HG03565 (cell line): ENCODE results near the gene PAAF1.
"Not testable (repeated sequence)": the region's sequence is repeated elsewhere in the genome, so short reads cannot be mapped to it uniquely, and the experiment has no call there.

Source experiments
- ATAC-seq: cut with Tn5 transposase; IDR thresholded peaks from one replicate; pipeline ENCODE4 v1.9.1; 2021; ENCODE audit warnings: mild to moderate bottlenecking, moderate library complexity; ENCODE audit not compliant: unreplicated experiment

Gene PAAF1

GRCh38 chr11:73880449-73880848, 3.6 kb downstream of the PAAF1 start:
- not testable (repeated sequence) for ATAC-seq

GRCh38 chr11:73883856-73884255, 7.1 kb downstream of the PAAF1 start:
- no peak for ATAC-seq

DNA sequence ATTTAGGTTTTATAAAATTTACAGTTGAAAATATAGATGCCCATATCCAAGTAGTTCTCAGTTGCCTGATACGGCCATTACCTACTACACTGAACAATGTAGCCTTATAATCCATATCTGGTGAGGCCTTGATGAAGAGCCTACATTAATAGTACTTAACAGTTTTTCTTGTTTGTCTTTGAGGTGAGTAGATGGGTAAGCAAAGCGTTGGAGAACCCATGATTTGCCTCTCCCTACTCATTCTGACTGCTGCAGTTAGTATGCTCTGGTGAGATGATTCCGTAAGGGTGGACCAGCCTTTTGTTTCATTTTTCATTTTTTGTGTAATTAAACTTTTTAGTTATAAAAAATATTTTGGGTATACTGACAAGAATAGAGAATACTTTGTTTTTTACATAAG, 11.4 kb downstream of the PAAF1 start:
- no peak for ATAC-seq

GRCh38 chr11:73889019-73889418, 12.2 kb downstream of the PAAF1 start:
- ATAC-seq = no peak

DNA sequence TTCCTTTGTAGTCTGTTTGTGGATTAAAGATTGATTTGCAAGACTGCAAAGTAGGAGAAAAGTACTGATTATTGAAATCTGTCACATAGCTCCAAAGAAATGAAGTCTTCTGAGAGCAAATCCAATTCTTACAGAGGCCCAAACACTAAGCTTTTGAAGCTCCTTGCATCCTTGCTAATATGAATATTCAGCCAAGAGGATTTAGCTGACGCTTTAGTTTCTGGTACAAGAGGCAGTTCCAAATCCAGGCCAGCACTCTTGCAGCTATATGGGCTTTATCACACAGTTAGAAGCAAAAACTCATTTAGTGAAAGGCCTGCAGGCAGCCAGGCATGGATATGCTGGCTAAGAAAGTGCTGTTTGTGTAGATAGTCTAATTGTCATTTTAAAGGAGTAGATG, 12.7 kb downstream of the PAAF1 start:
- ATAC-seq = no peak

DNA sequence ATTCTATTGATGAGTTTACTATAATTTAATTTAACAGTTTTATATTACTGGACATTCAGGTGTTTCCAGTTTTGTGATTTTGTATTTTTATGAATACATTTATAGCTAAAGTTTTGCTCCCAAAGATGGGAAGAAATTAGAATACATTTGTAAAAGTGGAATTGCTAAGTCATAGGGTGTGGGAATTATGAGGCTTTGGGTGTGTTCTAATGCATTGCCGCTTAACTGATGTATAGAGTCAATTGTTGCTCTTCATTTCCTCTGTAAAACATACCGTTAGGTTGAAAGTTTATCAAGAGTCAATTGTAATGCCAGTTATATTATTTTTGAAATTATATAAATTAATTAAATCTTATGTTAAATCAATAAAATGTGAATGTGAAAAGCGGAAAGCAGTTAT, 16.2 kb downstream of the PAAF1 start:
- no peak for ATAC-seq

- no peak for ATAC-seq
Observed at GRCh38 chr11:73894725-73895335, 18.0 kb downstream of the PAAF1 start.

- ATAC-seq = no peak
Observed at GRCh38 chr11:73902303-73902702, 25.5 kb downstream of the PAAF1 start.

GRCh38 chr11:73907191-73907590, 30.4 kb downstream of the PAAF1 start:
- ATAC-seq = no peak

DNA sequence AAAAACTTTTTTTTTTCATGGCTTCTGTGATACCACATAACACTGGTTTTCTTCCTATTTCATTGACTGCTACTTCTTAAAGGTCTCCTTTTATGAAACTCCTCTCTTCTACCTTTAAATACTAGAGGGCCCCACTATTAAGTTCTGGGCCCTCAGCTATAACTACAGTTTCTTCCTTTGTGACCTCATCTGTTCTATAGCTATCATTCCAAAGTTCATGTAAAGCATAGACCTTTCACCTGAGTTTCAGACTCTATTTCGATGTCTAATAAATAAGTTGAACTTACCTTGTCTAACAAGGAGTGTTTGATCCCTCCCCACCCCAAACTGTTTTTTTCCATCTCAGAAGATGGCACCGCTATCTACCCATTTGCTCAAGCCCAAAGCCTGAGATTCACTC, 35.2 kb downstream of the PAAF1 start:
- no peak for ATAC-seq

- ATAC-seq = no peak
Observed at GRCh38 chr11:73913472-73913871, 36.7 kb downstream of the PAAF1 start.

DNA sequence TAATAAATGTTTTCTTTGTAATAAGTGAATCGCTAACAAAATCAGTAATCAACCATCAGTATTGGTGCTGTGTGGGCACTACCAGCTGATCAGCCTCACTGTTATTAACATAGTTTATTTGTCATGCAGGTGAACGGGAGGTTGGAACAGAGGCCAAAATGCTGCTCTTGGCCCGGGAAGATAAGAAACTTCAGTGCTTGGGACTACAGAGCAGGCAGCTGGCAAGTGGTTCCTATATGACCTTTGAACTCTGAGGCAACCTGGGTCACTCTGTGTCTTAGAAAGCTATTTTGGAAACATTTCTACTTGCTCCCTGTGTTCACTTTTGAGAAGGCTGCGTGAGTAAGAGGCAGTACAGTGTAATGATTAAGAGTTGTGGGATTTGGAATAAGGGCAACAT, 37.5 kb downstream of the PAAF1 start:
- ATAC-seq = no peak

- no peak for ATAC-seq
Observed at GRCh38 chr11:73916435-73916834, 39.6 kb downstream of the PAAF1 start.

DNA sequence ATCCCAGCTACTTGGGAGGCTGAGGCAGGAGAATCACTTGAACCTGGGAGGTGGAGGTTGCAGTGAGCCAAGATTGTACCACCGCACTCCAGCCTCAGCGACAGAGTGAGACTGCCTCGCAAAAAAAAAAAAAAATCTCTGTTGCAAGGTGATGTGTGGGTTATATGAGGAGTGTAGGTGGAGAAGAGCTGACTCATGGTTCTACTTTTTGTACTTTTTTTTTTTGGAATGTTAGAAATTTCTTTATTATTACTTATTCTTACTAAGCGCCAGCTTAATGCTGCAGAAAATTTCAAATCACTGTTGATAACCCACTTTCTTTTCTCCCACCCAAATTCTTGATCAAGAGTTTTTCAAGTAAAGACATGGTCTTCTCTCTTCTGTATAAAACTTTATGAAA, 44.4 kb downstream of the PAAF1 start:
- ATAC-seq = no peak

- no peak for ATAC-seq
Observed at GRCh38 chr11:73929388-73929787, 52.6 kb downstream of the PAAF1 start.

- no peak for ATAC-seq
Observed at GRCh38 chr11:73931039-73931645, 54.3 kb downstream of the PAAF1 start.

- no peak for ATAC-seq
Observed at GRCh38 chr11:73931951-73932350, 55.2 kb downstream of the PAAF1 start.

DNA sequence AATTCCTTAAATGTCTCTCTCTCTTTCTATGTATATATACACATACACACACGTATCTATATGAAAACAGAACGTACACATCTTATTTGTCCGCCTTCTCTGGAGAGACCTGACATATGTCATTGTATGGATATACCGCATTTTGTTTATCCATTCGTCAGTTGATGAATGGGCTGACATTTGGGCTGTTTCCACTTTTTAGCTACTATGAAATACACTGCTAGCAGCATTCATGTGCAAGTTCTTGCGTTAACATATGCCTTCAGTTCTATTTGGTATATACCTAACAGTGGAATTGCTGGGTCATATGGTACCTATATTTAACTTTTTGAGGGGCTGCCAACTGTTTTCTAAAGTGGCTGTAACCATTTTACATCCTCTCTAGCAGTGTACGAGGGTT, 56.0 kb downstream of the PAAF1 start:
- no peak for ATAC-seq

DNA sequence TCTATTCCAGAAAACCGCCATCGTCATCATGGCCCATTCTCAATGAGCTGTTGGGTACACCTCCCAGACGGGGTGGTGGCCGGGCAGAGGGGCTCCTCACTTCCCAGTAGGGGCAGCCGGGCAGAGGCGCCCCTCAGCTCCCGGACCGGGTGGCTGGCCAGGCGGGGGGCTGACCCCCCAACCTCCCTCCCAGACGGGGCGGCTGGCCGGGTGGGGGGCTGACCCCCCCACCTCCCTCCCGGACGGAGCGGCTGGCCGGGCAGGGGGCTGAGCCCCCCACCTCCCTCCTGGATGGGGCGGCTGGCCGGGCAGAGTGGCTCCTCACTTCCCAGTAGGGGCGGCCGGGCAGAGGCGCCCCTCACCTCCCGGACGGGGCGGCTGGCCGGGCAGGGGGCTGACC, 59.2 kb downstream of the PAAF1 start:
- ATAC-seq = not testable (repeated sequence)

DNA sequence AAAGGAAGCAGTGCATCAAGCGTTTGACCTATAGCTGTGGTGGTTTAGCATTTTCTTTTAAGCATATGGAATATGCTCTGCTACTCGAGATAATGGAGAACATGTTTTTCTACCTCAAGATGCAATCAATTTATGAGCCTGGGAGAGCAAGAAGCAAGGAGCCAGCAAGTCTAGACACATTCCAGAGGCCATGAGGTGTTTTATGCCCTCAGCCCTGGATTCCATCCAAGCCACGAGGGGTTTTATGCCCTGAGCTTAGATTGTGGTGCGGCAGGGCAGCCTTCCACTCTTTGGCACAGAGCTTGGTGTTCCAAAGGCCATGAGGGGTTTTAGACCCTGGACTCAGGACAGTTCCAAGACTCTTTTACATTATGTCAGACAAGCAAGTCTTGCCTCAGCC, 62.3 kb downstream of the PAAF1 start:
- ATAC-seq = no peak

- no peak for ATAC-seq
Observed at GRCh38 chr11:73940801-73941570, 64.2 kb downstream of the PAAF1 start.

DNA sequence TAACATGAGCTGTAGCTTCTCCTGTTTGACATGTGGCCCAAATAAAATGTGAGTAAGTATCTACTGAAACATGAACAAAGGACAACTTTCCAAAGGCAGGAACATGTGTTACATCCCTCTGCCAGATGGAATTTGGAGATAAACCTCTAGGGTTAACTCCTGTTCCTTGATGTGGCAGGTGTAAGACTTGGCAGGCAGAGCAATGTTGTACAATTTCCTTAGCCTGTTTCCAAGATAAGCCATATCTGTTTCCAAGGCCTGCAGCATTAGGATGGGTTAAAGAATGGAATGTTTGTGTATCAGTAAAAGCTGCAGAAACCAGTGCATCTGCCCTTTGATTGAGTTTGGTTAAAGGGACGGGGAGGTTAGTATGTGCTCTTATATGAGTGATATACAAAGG, 65.2 kb downstream of the PAAF1 start:
- ATAC-seq = no peak
